GM12872 (cell line): ENCODE data around the gene RNF25.

Experiments
- CTCF ChIP-seq: IDR thresholded peaks from 3 replicates; pipeline ENCODE4 v1.5.1; 2011; ENCODE audit warnings: low read depth, mild to moderate bottlenecking, low read length, moderate library complexity; ENCODE audit not compliant: insufficient read depth

Gene RNF25

GRCh38 chr2:218679119-218679518 is 7.3 kb upstream of the RNF25 start:
- no peak for TF ChIP-seq CTCF

GRCh38 chr2:218671097-218671653 is 627 bp downstream of the RNF25 start:
- no peak for TF ChIP-seq CTCF

GRCh38 chr2:218664653-218665052 is 7.1 kb downstream of the RNF25 start:
- no peak for TF ChIP-seq CTCF

- no peak for TF ChIP-seq CTCF
Measured at GRCh38 chr2:218663901-218664300, 7.9 kb downstream of the RNF25 start.

GRCh38 chr2:218662827-218663226 is 9.0 kb downstream of the RNF25 start:
- TF ChIP-seq CTCF: no peak

DNA sequence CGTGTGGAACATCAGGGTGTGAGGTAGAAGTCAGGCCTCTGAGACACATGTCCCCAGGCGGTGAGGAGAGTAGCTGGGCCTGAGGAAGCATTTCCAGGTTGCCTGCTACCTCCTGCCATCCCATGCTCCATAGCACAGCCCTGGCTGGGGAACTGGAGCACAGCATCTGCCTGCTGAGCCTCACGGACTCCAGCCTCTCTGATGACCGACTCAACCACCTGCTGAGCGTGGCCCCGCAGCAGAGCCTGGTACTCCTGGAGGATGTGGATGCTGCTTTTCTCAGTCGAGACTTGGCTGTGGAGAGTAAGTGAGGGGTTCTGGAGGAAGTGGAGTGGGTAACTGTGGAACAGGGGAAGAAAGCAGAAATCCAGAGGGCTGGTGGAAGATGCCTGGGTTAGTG is 9.4 kb downstream of the RNF25 start:
- TF ChIP-seq CTCF: no peak

- TF ChIP-seq CTCF: no peak
Measured at GRCh38 chr2:218659988-218660358, 11.8 kb downstream of the RNF25 start.
